Right atrium auricular region (tissue), 2 donors: ENCODE results near the gene PTPRN2. TPM values are rescaled to one million over a fixed set of nuclear protein-coding genes. Genes with fewer than 3 reads are reported as not detected.

Source experiments
- DNase-seq: peaks from one replicate; pipeline ENCODE4 v3.0.0-alpha.2; 2019; ENCODE audit warnings: low spot score
- H3K27ac ChIP-seq, 2 donors: fragments of 200-600 bp; sonication (generic); 1 replicate in 1 of 2; 2 replicates in 1 of 2; pipeline ENCODE4 v1.5.1; 2016 to 2019
- H3K27me3 ChIP-seq, 2 donors: fragments of 200-600 bp; sonication (generic); one replicate each; pipeline versions ENCODE4 v1.5.1 to v1.6.0; 2017 to 2019
- H3K36me3 ChIP-seq: fragments of 200-600 bp; sonication (generic); one replicate; pipeline ENCODE4 v1.5.1; 2016
- H3K4me1 ChIP-seq, 2 donors: fragments of 200-600 bp; sonication (generic); one replicate each; pipeline versions ENCODE4 v1.5.1 to v1.6.0; 2017 to 2019
- H3K4me3 ChIP-seq, 2 donors: fragments of 200-600 bp; sonication (generic); 1 replicate in 1 of 2; 2 replicates in 1 of 2; pipeline ENCODE4 v1.5.1; 2017 to 2019; ENCODE audit warnings: mild to moderate bottlenecking in 1 of 2, moderate library complexity in 1 of 2
- H3K9me3 ChIP-seq, 2 donors: fragments of 200-600 bp; sonication (generic); one replicate each; pipeline ENCODE4 v1.5.1; 2019
- total RNA-seq, 2 donors: library from RNA; depleted of rRNA; stranded (reverse); fragments of >200 nt; gene quantifications; one replicate each; pipeline ENCODE4 v1.1.0, GENCODE V29; 2016
- TF ChIP-seq, protein P1 (sequence below), 2 donors: fragments of 200-600 bp; sonication (generic); IDR thresholded peaks; one replicate each; pipeline ENCODE4 v1.5.1; 2019; ENCODE audit warnings: antibody characterized with exemption in 2 of 2

Gene PTPRN2
- total RNA-seq, 2 donors from 2014 or later, result 2.6 to 2.7 TPM

- TF ChIP-seq, protein P1, sequence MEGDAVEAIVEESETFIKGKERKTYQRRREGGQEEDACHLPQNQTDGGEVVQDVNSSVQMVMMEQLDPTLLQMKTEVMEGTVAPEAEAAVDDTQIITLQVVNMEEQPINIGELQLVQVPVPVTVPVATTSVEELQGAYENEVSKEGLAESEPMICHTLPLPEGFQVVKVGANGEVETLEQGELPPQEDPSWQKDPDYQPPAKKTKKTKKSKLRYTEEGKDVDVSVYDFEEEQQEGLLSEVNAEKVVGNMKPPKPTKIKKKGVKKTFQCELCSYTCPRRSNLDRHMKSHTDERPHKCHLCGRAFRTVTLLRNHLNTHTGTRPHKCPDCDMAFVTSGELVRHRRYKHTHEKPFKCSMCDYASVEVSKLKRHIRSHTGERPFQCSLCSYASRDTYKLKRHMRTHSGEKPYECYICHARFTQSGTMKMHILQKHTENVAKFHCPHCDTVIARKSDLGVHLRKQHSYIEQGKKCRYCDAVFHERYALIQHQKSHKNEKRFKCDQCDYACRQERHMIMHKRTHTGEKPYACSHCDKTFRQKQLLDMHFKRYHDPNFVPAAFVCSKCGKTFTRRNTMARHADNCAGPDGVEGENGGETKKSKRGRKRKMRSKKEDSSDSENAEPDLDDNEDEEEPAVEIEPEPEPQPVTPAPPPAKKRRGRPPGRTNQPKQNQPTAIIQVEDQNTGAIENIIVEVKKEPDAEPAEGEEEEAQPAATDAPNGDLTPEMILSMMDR (IDR thresholded peaks at IDR 0.05), result peak in 1 of 2 donors; percentile 41
- H3K9me3 ChIP-seq, result no peaks in the 10 kb centered on the region
- H3K27me3 ChIP-seq, result no peaks in the 10 kb centered on the region
- no peaks in the 10 kb centered on the region for H3K4me1 ChIP-seq
- H3K4me3 ChIP-seq, result no peak overlapping the region
- no peaks in the 10 kb centered on the region for H3K36me3 ChIP-seq
- DNase-seq, result peak; percentile 38
- H3K27ac ChIP-seq, result no peak overlapping the region
Observed at GRCh38 chr7:158325530-158326381, 261.9 kb downstream of the PTPRN2 start.

DNA sequence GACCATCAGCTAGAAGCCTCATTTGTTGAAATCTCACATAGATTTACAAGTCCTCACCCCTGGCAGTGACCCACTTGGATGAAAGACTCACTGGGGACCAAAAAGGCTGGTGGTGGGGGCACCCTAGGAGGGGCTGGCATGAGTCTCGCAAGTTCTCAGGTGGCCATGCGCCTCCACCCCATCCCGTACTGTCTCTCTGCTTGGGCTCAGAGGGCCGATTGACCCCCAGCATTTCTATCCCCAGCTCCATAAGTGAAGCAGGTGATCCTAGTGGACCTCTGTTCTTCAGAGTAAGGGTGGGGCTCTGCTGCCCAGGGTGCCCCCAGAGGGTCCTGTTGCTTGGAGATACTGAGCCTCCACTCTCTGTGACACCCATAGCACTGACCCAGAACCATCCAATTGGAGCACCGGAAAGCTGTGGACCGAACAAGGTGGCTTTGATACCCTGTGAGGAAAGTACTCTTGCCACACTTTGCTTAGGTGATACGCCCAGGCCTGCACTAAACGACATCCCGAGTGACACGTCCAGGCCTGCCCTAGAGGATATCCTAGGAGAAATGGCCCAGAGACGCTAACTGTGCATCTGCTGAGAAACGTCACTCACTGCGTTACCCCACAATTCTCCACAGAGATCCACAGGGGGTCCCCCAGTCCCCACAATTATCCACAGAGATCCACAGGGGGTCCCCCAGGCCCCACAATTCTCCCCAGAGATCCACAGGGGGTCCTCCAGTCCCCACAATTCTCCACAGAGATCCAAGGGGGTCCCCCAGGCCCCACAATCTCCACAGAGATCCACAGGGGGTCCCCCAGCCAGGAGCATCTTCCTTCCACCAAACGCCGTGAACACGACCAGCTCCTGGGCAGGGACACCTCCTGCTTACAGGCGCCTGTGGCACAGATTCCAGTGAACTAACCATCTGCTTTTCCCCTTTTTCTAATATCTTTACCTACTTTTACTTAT, 262.9 kb downstream of the PTPRN2 start:
- Histone ChIP-seq H3K27ac (no peak overlapping the region), H3K4me3 (no peak overlapping the region), H3K27me3 (no peaks in the 10 kb centered on the region), H3K9me3 (no peaks in the 10 kb centered on the region), H3K4me1 (no peaks in the 10 kb centered on the region), H3K36me3 (no peaks in the 10 kb centered on the region)
- DNase-seq, result peak; percentile 26
- TF ChIP-seq, protein P1 (IDR thresholded peaks at IDR 0.05), result no peak

DNA sequence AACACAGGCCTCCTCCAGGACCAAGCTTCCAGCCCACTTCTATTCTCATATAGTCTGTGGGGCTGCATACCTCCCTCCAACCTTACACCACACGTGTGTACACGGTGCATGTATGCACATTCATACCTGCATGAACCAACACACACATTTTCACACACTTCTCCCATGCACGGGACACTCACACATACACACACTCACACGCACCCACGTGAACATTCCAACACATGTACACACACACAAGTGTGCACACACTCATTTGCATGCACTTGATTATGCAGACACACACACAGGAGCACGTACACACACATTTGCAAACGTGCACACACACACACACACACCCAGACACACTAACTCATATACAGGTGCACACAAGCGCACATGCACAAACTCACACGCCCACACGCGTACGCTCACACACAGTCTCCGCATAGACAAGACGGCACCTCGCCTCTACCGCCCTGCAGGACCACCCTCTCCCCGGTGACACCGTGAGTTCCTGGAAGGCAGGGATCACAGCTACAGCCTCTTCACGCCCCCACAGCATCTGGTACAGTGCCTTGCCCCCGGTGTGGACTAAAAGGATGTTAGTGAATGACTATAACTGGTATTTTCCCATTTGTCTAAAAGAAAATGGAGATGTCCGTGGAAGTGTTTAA, 263.8 kb downstream of the PTPRN2 start:
- Histone ChIP-seq H3K4me1 (no peaks in the 10 kb centered on the region), H3K36me3 (no peaks in the 10 kb centered on the region), H3K27me3 (no peaks in the 10 kb centered on the region), H3K27ac (no peak overlapping the region), H3K4me3 (no peak overlapping the region), H3K9me3 (no peaks in the 10 kb centered on the region)
- DNase-seq, result peak; percentile 23
- TF ChIP-seq, protein P1 (IDR thresholded peaks at IDR 0.05), result no peak

- no peaks in the 10 kb centered on the region for H3K27me3 ChIP-seq
- TF ChIP-seq, protein P1 (IDR thresholded peaks at IDR 0.05), result no peak
Observed at GRCh38 chr7:158322616-158323530, 264.8 kb downstream of the PTPRN2 start.

More at GRCh38 chr7:158322616-158323530, 264.8 kb downstream of the PTPRN2 start:
- Histone ChIP-seq H3K4me1 (no peaks in the 10 kb centered on the region), H3K36me3 (no peaks in the 10 kb centered on the region), H3K4me3 (no peak overlapping the region), H3K27ac (no peak overlapping the region), H3K9me3 (no peaks in the 10 kb centered on the region)
- peak; percentile 18 for DNase-seq
